Astrocyte (in vitro differentiated cells and primary cell): ENCODE measurements around the gene GGA2.

ENCODE experiments used
- EZH2 ChIP-seq: IDR thresholded peaks from 2 replicates; pipeline ENCODE4 v1.6.1; 2012; ENCODE audit warnings: mild to moderate bottlenecking, low read length, inconsistent platforms; ENCODE audit not compliant: insufficient read depth
- TF ChIP-seq, protein P1 (sequence below): IDR thresholded peaks from 2 replicates; pipeline ENCODE4 v1.5.1; 2011; ENCODE audit warnings: low read depth, mild to moderate bottlenecking, inconsistent platforms, low read length, moderate library complexity; ENCODE audit not compliant: insufficient read depth

DNA sequence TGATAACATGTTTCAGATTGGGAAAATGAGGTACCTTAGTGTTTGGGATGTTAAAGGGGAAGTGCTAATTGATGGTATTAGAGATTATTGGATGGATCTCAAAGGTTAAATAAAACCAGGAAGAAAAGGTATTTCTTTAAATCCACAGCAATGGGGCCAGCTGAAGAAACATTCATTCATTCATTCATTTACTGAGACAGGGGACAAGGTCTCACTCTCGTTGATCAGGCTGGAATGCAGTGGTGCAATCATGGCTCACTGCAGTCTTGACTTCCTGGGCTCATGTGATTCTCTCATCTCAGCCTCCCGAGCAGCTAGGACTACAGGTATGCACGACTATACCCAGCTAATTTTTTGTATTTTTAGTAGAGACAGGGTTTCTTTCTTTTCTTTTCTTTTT, 27.1 kb upstream of the GGA2 start:
- TF ChIP-seq, protein P1, sequence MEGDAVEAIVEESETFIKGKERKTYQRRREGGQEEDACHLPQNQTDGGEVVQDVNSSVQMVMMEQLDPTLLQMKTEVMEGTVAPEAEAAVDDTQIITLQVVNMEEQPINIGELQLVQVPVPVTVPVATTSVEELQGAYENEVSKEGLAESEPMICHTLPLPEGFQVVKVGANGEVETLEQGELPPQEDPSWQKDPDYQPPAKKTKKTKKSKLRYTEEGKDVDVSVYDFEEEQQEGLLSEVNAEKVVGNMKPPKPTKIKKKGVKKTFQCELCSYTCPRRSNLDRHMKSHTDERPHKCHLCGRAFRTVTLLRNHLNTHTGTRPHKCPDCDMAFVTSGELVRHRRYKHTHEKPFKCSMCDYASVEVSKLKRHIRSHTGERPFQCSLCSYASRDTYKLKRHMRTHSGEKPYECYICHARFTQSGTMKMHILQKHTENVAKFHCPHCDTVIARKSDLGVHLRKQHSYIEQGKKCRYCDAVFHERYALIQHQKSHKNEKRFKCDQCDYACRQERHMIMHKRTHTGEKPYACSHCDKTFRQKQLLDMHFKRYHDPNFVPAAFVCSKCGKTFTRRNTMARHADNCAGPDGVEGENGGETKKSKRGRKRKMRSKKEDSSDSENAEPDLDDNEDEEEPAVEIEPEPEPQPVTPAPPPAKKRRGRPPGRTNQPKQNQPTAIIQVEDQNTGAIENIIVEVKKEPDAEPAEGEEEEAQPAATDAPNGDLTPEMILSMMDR, result no peak
- TF ChIP-seq EZH2, result no peak
